ENCODE measurements around the gene CCDC30. TPM values are rescaled to one million over a fixed set of nuclear protein-coding genes. Genes with fewer than 3 reads are reported as not detected.

The CCDC30 gene
- total RNA-seq, 1 donor from 2014 or later, result 1.8 TPM

- H3K27me3 ChIP-seq (ENCODE audit: control insufficient read depth, insufficient read depth, low read length), result no peaks in the 10 kb centered on the region
- TF ChIP-seq CTCF (IDR thresholded peaks at IDR 0.05; ENCODE audit: insufficient read depth, low read length, poor library complexity, severe bottlenecking), result no peak
- no peak for DNase-seq (ENCODE audit: low read depth)
- H3K4me3 ChIP-seq (ENCODE audit: low read depth, low read length), result no peak overlapping the region
- peaks cover 2% of the 10 kb centered on the region for H3K36me3 ChIP-seq (ENCODE audit: control insufficient read depth, insufficient read depth, low read length)
Measured at GRCh38 chr1:42670425-42670824, 207.3 kb downstream of the CCDC30 start.

- H3K4me3 ChIP-seq (ENCODE audit: low read depth, low read length), result no peak overlapping the region
- no peak for DNase-seq (ENCODE audit: low read depth)
- H3K27me3 ChIP-seq (ENCODE audit: control insufficient read depth, insufficient read depth, low read length), result no peaks in the 10 kb centered on the region
- H3K36me3 ChIP-seq (ENCODE audit: control insufficient read depth, insufficient read depth, low read length), result no peaks in the 10 kb centered on the region
- TF ChIP-seq CTCF (IDR thresholded peaks at IDR 0.05; ENCODE audit: insufficient read depth, low read length, poor library complexity, severe bottlenecking), result no peak
Measured at GRCh38 chr1:42674214-42674613, 211.1 kb downstream of the CCDC30 start.

GRCh38 chr1:42674682-42675081, 211.6 kb downstream of the CCDC30 start:
- H3K36me3 ChIP-seq (ENCODE audit: control insufficient read depth, insufficient read depth, low read length), result no peaks in the 10 kb centered on the region
- no peak for DNase-seq (ENCODE audit: low read depth)
- no peak for TF ChIP-seq CTCF (IDR thresholded peaks at IDR 0.05; ENCODE audit: insufficient read depth, low read length, poor library complexity, severe bottlenecking)
- H3K4me3 ChIP-seq (ENCODE audit: low read depth, low read length), result no peak overlapping the region
- no peaks in the 10 kb centered on the region for H3K27me3 ChIP-seq (ENCODE audit: control insufficient read depth, insufficient read depth, low read length)

- DNase-seq (ENCODE audit: low read depth), result no peak
Measured at GRCh38 chr1:42675467-42675866, 212.4 kb downstream of the CCDC30 start.

GRCh38 chr1:42676534-42677087, 213.5 kb downstream of the CCDC30 start:
- H3K36me3 ChIP-seq (ENCODE audit: control insufficient read depth, insufficient read depth, low read length), result no peaks in the 10 kb centered on the region
- no peak for TF ChIP-seq CTCF (IDR thresholded peaks at IDR 0.05; ENCODE audit: insufficient read depth, low read length, poor library complexity, severe bottlenecking)
- DNase-seq (ENCODE audit: low read depth), result no peak
- H3K27me3 ChIP-seq (ENCODE audit: control insufficient read depth, insufficient read depth, low read length), result no peaks in the 10 kb centered on the region
- H3K4me3 ChIP-seq (ENCODE audit: low read depth, low read length), result no peak overlapping the region

More at GRCh38 chr1:42675467-42675866, 212.4 kb downstream of the CCDC30 start:
- Histone ChIP-seq H3K27me3 (ENCODE audit: control insufficient read depth, insufficient read depth, low read length) (no peaks in the 10 kb centered on the region), H3K36me3 (ENCODE audit: control insufficient read depth, insufficient read depth, low read length) (no peaks in the 10 kb centered on the region), H3K4me3 (ENCODE audit: low read depth, low read length) (no peak overlapping the region)
- no peak for TF ChIP-seq CTCF (IDR thresholded peaks at IDR 0.05; ENCODE audit: insufficient read depth, low read length, poor library complexity, severe bottlenecking)

GRCh38 chr1:42679364-42679983, 216.4 kb downstream of the CCDC30 start:
- Histone ChIP-seq H3K4me3 (ENCODE audit: low read depth, low read length) (no peak overlapping the region), H3K36me3 (ENCODE audit: control insufficient read depth, insufficient read depth, low read length) (no peaks in the 10 kb centered on the region), H3K27me3 (ENCODE audit: control insufficient read depth, insufficient read depth, low read length) (no peaks in the 10 kb centered on the region)
- TF ChIP-seq CTCF (IDR thresholded peaks at IDR 0.05; ENCODE audit: insufficient read depth, low read length, poor library complexity, severe bottlenecking), result no peak
- no peak for DNase-seq (ENCODE audit: low read depth)
